Spleen (tissue), 11 donors: ENCODE results near the gene IGLL5. TPM values are rescaled to one million over a fixed set of nuclear protein-coding genes. Genes with fewer than 3 reads are reported as not detected.

Experiments
- DNase-seq: peaks from one replicate; pipeline ENCODE4 v3.0.0-alpha.2; 2020
- H3K27ac ChIP-seq, 8 donors: fragments of 200-600 bp; sonication (generic) in 7 of 8; 1 replicate in 4 of 8; 2 replicates in 4 of 8; pipeline versions ENCODE4 v1.5.0 to v1.8.0; 2016 to 2021; ENCODE audit warnings: inconsistent platforms in 4 of 8, mild to moderate bottlenecking in 4 of 8, moderate library complexity in 1 of 8
- H3K27me3 ChIP-seq, 7 donors: fragments of 200-600 bp; sonication (generic) in 6 of 7; replicated peaks in 1 of 7; 1 replicate in 4 of 7; 2 replicates in 3 of 7; pipeline versions ENCODE4 v1.5.0 to v1.8.0; 2016 to 2021; ENCODE audit warnings: inconsistent platforms in 3 of 7, mild to moderate bottlenecking in 1 of 7
- H3K36me3 ChIP-seq, 6 donors: fragments of 200-600 bp; sonication (generic) in 5 of 6; 1 replicate in 4 of 6; 2 replicates in 2 of 6; pipeline versions ENCODE4 v1.5.0 to v1.8.0; 2016 to 2021; ENCODE audit warnings: inconsistent platforms in 2 of 6
- H3K4me1 ChIP-seq, 6 donors: fragments of 200-600 bp; sonication (generic) in 5 of 6; 1 replicate in 3 of 6; 2 replicates in 3 of 6; pipeline versions ENCODE4 v1.5.0 to v1.8.0; 2016 to 2021; ENCODE audit warnings: inconsistent platforms in 3 of 6
- H3K4me3 ChIP-seq, 8 donors: fragments of 200-600 bp; sonication (generic) in 7 of 8; 1 replicate in 4 of 8; 2 replicates in 4 of 8; pipeline versions ENCODE4 v1.5.0 to v1.8.0; 2016 to 2021; ENCODE audit warnings: inconsistent platforms in 4 of 8, mild to moderate bottlenecking in 4 of 8, moderate library complexity in 2 of 8
- H3K9me3 ChIP-seq, 8 donors: fragments of 200-600 bp; sonication (generic) in 7 of 8; 1 replicate in 4 of 8; 2 replicates in 4 of 8; pipeline versions ENCODE4 v1.5.0 to v1.8.0; 2016 to 2021; ENCODE audit warnings: inconsistent platforms in 4 of 8
- CTCF ChIP-seq, 11 experiments: fragments of 200-600 bp in 7 of 11; fragments of 450-650 bp in 4 of 11; sonication (generic) in 4 of 11; IDR thresholded peaks in 8 of 11; conservative IDR thresholded peaks in 3 of 11; 1 replicate in 7 of 11; 2 replicates in 4 of 11; pipeline versions ENCODE4 v1.4.0 to v1.8.0; 2016 to 2021; ENCODE audit warnings: antibody characterized with exemption in 11 of 11, inconsistent platforms in 4 of 11, mild to moderate bottlenecking in 1 of 11
- POLR2A ChIP-seq, 3 donors: fragments of 450-650 bp; IDR thresholded peaks; one replicate each; pipeline ENCODE4 v1.5.1; 2017; ENCODE audit warnings: antibody characterized with exemption in 3 of 3, mild to moderate bottlenecking in 1 of 3
- POLR2AphosphoS5 ChIP-seq, 3 donors: sonication (generic); formaldehyde crosslinking; IDR thresholded peaks; one replicate each; pipeline ENCODE4 v1.5.1; 2017; ENCODE audit warnings: antibody characterized with exemption in 3 of 3
- WGBS, 5 donors: extraction: QIAGEN DNeasy Blood & Tissue Kit in 3 of 5; methylation state at CpG; one replicate each; pipeline versions ENCODE4 v1.1.5 to v1.1.7; 2013 to 2018; 5-methylcytosine and 5-hydroxymethylcytosine counted together
- intact Hi-C: fragments of 100-400 bp; cut with DNase I; formaldehyde crosslinking; loops from one replicate; pipeline ENCODE4 v1.15.0; 2023; ENCODE audit warnings: low total_unique reads
- polyA plus RNA-seq, 3 donors: library from polyadenylated mRNA; stranded (reverse); fragments of 200-250 nt; gene quantifications; one replicate each; pipeline ENCODE4 v1.2.1, GENCODE V29; 2013
- total RNA-seq, 7 donors: library from RNA; depleted of rRNA in 3 of 7; stranded (reverse); fragments of >200 nt in 3 of 7; fragmentation: NEBNext Ultra II Directional in 4 of 7; extraction: Animal tissue kit (Norgen Biotek cat#: 25700) in 4 of 7; gene quantifications; one replicate each; pipeline versions ENCODE4 v1.1.0 to v1.2.1, GENCODE V29; 2016 to 2021
- donor health status: healthy with polysubstance abuse.
- donor health status: DM: no; HTN: no; CAD: no; lungs with moderate emphysema.
- donor health status: DM: no; HTN: no; CAD: no.
- donor health status: Bipolar disorder and iron deficiency.
- donor health status: healthy.
- donor health status: DM: no; HTN: no; CAD: no.
- donor health status: DM: yes; HTN: yes; CAD: no.

Gene IGLL5
- total and polyA plus RNA-seq, 10 donors: 55.9 to 720 (median 127) TPM

GRCh38 chr22:22841598-22841997 is 46.0 kb upstream of the IGLL5 start:
- no peak overlapping the region for H3K27ac ChIP-seq
- H3K4me1 ChIP-seq: peaks cover 0 to 12% (median 8%) of the 10 kb centered on the region in 6 donors
- no peak for DNase-seq
- peaks cover 0 to 9% (median 0%) of the 10 kb centered on the region in 7 donors for H3K27me3 ChIP-seq
- intact Hi-C loops: no loop called here
- no peak overlapping the region for H3K4me3 ChIP-seq
- no peaks in the 10 kb centered on the region for H3K36me3 ChIP-seq
- peaks cover 0 to 8% (median 0%) of the 10 kb centered on the region in 8 donors for H3K9me3 ChIP-seq
- no peak for TF ChIP-seq CTCF (IDR thresholded peaks at IDR 0.05 in 8 of 11, conservative IDR thresholded peaks at IDR 0.05 in 3 of 11)
- no peak for TF ChIP-seq POLR2A (IDR thresholded peaks at IDR 0.05)
- no peak for TF ChIP-seq POLR2AphosphoS5 (IDR thresholded peaks at IDR 0.05)

- TF ChIP-seq POLR2A (IDR thresholded peaks at IDR 0.05): no peak
- no peak for TF ChIP-seq POLR2AphosphoS5 (IDR thresholded peaks at IDR 0.05)
- no peak for TF ChIP-seq CTCF (IDR thresholded peaks at IDR 0.05 in 8 of 11, conservative IDR thresholded peaks at IDR 0.05 in 3 of 11)
- Histone ChIP-seq H3K4me3 (no peak overlapping the region), H3K4me1 (peaks cover 0 to 12% (median 8%) of the 10 kb centered on the region in 6 donors)
These were observed 45.5 kb upstream of the IGLL5 start for GRCh38 chr22:22842085-22842484.

GRCh38 chr22:22843848-22844247 is 43.8 kb upstream of the IGLL5 start:
- Histone ChIP-seq H3K4me3 (no peak overlapping the region), H3K27ac (no peak overlapping the region), H3K9me3 (peaks cover 0 to 8% (median 0%) of the 10 kb centered on the region in 8 donors), H3K4me1 (peaks cover 0 to 11% (median 3%) of the 10 kb centered on the region in 6 donors), H3K27me3 (no peaks in the 10 kb centered on the region), H3K36me3 (no peaks in the 10 kb centered on the region)
- DNase-seq: no peak
- TF ChIP-seq CTCF (IDR thresholded peaks at IDR 0.05 in 8 of 11, conservative IDR thresholded peaks at IDR 0.05 in 3 of 11) (no peak), POLR2A (IDR thresholded peaks at IDR 0.05) (no peak), POLR2AphosphoS5 (IDR thresholded peaks at IDR 0.05) (no peak)
- 91 to 100% (median 100%) methylated on average over 1 of the region's 1 CpG for WGBS, 5 donors
- intact Hi-C loops: no loop called here

More at GRCh38 chr22:22842085-22842484, 45.5 kb upstream of the IGLL5 start:
- no peaks in the 10 kb centered on the region for H3K36me3 ChIP-seq
- no peak overlapping the region for H3K27ac ChIP-seq
- intact Hi-C loops: no loop called here
- peaks cover 0 to 8% (median 0%) of the 10 kb centered on the region in 8 donors for H3K9me3 ChIP-seq
- no peak for DNase-seq
- peaks cover 0 to 4% (median 0%) of the 10 kb centered on the region in 7 donors for H3K27me3 ChIP-seq

GRCh38 chr22:22847241-22847640 is 40.4 kb upstream of the IGLL5 start:
- H3K27ac ChIP-seq: no peak overlapping the region
- H3K36me3 ChIP-seq: no peaks in the 10 kb centered on the region
- no peak overlapping the region for H3K4me3 ChIP-seq
- WGBS, 5 donors: 16 to 62% (median 33%) methylated on average over 2 of the region's 2 CpGs
- H3K4me1 ChIP-seq: peaks cover 0 to 28% (median 3%) of the 10 kb centered on the region in 6 donors
- no peak for TF ChIP-seq POLR2AphosphoS5 (IDR thresholded peaks at IDR 0.05)
- TF ChIP-seq CTCF (IDR thresholded peaks at IDR 0.05 in 8 of 11, conservative IDR thresholded peaks at IDR 0.05 in 3 of 11): no peak
- no peak for TF ChIP-seq POLR2A (IDR thresholded peaks at IDR 0.05)
- intact Hi-C loops: loop anchor here (5.0 kb wide), 1 partner anchor 110 kb away; no protein-coding TSS in a partner anchor
- no peak for DNase-seq
- no peaks in the 10 kb centered on the region for H3K27me3 ChIP-seq
- peaks cover 0 to under 1% (median 0%) of the 10 kb centered on the region in 8 donors for H3K9me3 ChIP-seq
